GM19239 (cell line): Measurements from ENCODE around the gene AEN.

ENCODE experiments used
- DNase-seq: peaks from one replicate; pipeline ENCODE4 v3.0.0; 2011; ENCODE audit warnings: low spot score; ENCODE audit not compliant: insufficient read length
- FAIRE-seq: peaks from 2 replicates; lab custom pipeline; 2011; peaks lifted over from hg19 to GRCh38; lab: Jason Lieb, UNC

The AEN gene

GRCh38 chr15:88612186-88612796 is 8.8 kb upstream of the AEN start:
- DNase-seq (no peak), FAIRE-seq (no peak)

GRCh38 chr15:88613074-88613944 is 7.8 kb upstream of the AEN start:
- FAIRE-seq: no peak
- DNase-seq: no peak

GRCh38 chr15:88615303-88616107 is 5.6 kb upstream of the AEN start:
- FAIRE-seq: no peak

GRCh38 chr15:88616240-88616639 is 4.9 kb upstream of the AEN start:
- FAIRE-seq (no peak), DNase-seq (no peak)

More at GRCh38 chr15:88615303-88616107, 5.6 kb upstream of the AEN start:
- DNase-seq: no peak

GRCh38 chr15:88617031-88617722 is 4.0 kb upstream of the AEN start:
- FAIRE-seq (no peak), DNase-seq (no peak)

GRCh38 chr15:88617790-88618189 is 3.4 kb upstream of the AEN start:
- DNase-seq: no peak
- FAIRE-seq: no peak

GRCh38 chr15:88618686-88619085 is 2.5 kb upstream of the AEN start:
- FAIRE-seq (no peak), DNase-seq (no peak)

- DNase-seq (no peak), FAIRE-seq (no peak)
Measured at GRCh38 chr15:88619796-88620195, 1.3 kb upstream of the AEN start.

- FAIRE-seq (peak; percentile 48), DNase-seq (peak; percentile 45)
Measured at GRCh38 chr15:88621789-88622604, 857 bp downstream of the AEN start.

GRCh38 chr15:88622605-88622975 is 1.4 kb downstream of the AEN start:
- no peak for DNase-seq
- no peak for FAIRE-seq

- DNase-seq: no peak
- FAIRE-seq: no peak
Measured at GRCh38 chr15:88623061-88623460, 1.9 kb downstream of the AEN start.

- DNase-seq (no peak), FAIRE-seq (no peak)
Measured at GRCh38 chr15:88623632-88624031, 2.5 kb downstream of the AEN start.

- DNase-seq (peak; percentile 36), FAIRE-seq (peak; percentile 4)
Measured at GRCh38 chr15:88624156-88624970, 3.2 kb downstream of the AEN start.

- FAIRE-seq (no peak), DNase-seq (no peak)
Measured at GRCh38 chr15:88624971-88625490, 3.9 kb downstream of the AEN start.

- DNase-seq (no peak), FAIRE-seq (no peak)
Measured at GRCh38 chr15:88625943-88626741, 5.0 kb downstream of the AEN start.

- DNase-seq (no peak), FAIRE-seq (no peak)
Measured at GRCh38 chr15:88627463-88627862, 6.3 kb downstream of the AEN start.

- FAIRE-seq: no peak
- DNase-seq: no peak
Measured at GRCh38 chr15:88628018-88628654, 7.0 kb downstream of the AEN start.
